K562 (cell line): ENCODE data around the gene MBD3. TPM values are rescaled to one million over a fixed set of nuclear protein-coding genes. Genes with fewer than 3 reads are reported as not detected.
A peak's percentile ranks its signal among the peaks of the same experiment; 100 is the strongest.

ENCODE experiments used
- ATAC-seq: fragments of 200-7000 bp; cut with Tn5 transposase; 3 replicates; pipeline ENCODE4 v1.9.1; 2020; ENCODE audit warnings: moderate library complexity
- BruUV-seq: library from RNA; stranded (reverse); fragments of 400-500 nt; replicated peaks from 2 replicates; lab custom pipeline; 2021; lab: Mats Ljungman, UMichigan
- CTCF ChIA-PET: fragments of 300-600 bp; formaldehyde crosslinking; extraction: SDS; loops from one replicate; lab custom pipeline; 2021; ENCODE audit warnings: low intra/inter-chr PET ratio; lab: Yijun Ruan, JAX
- POLR2A ChIA-PET: fragments of 300-600, 350-650 bp; sonication (Branson Sonifier 250); formaldehyde crosslinking; extraction: SDS; loops from one replicate; lab custom pipeline; 2021; ENCODE audit warnings: antibody characterized with exemption, inconsistent platforms; lab: Yijun Ruan, JAX
- DNase-seq, 4 experiments: peaks; one replicate each; pipeline versions ENCODE4 v3.0.0 to v3.0.0-alpha.2; 2011 to 2018; ENCODE audit warnings: low spot score in 3 of 4, mixed read lengths in 3 of 4; ENCODE audit errors: extremely low read depth in 1 of 4
- FAIRE-seq: peaks from 2 replicates; lab custom pipeline; 2011; peaks lifted over from hg19 to GRCh38; lab: Jason Lieb, UNC
- H2AFZ ChIP-seq: 2 replicates; pipeline ENCODE4 v1.6.0; 2011; ENCODE audit warnings: low read depth, low read length, control low read depth, inconsistent platforms
- H3K27ac ChIP-seq: fragments of 200-600 bp; 3 replicates; pipeline ENCODE4 v1.8.0; 2011; ENCODE audit warnings: low read depth, mild to moderate bottlenecking, control low read depth, inconsistent platforms, low read length, moderate library complexity, mixed read lengths; ENCODE audit errors: extremely low read depth
- H3K27me3 ChIP-seq, 2 experiments: fragments of 300-600 bp in 1 of 2; 2 replicates in 1 of 2; 3 replicates in 1 of 2; pipeline versions ENCODE4 v1.6.0 to v1.8.0; 2011; ENCODE audit warnings: inconsistent platforms in 2 of 2, low read length in 2 of 2, mild to moderate bottlenecking in 1 of 2, mixed read lengths in 1 of 2, moderate library complexity in 1 of 2; ENCODE audit not compliant: control insufficient read depth in 2 of 2, insufficient read depth in 2 of 2
- H3K36me3 ChIP-seq: fragments of 300-600 bp; 3 replicates; pipeline ENCODE4 v1.8.0; 2011; ENCODE audit warnings: mild to moderate bottlenecking, low read length, inconsistent platforms; ENCODE audit not compliant: control insufficient read depth, insufficient read depth
- H3K4me1 ChIP-seq, 2 experiments: fragments of 200-600 bp in 1 of 2; replicated peaks in 1 of 2; 2 replicates in 1 of 2; 3 replicates in 1 of 2; pipeline versions ENCODE4 v1.5.1 to v1.8.0; 2011; ENCODE audit warnings: inconsistent platforms in 2 of 2, low read length in 2 of 2, mild to moderate bottlenecking in 1 of 2, mixed read lengths in 1 of 2, moderate library complexity in 1 of 2; ENCODE audit not compliant: control insufficient read depth in 2 of 2, insufficient read depth in 2 of 2
- H3K4me2 ChIP-seq: 2 replicates; pipeline ENCODE4 v1.6.1; 2011; ENCODE audit warnings: low read length, control low read depth, inconsistent platforms, mixed read lengths; ENCODE audit not compliant: insufficient read depth
- H3K4me3 ChIP-seq: fragments of 200-600 bp; sonication (generic), shearing (Covaris generic); 2 replicates; pipeline ENCODE4 v1.5.1; 2016; ENCODE audit warnings: control low read depth, inconsistent platforms
- H3K79me2 ChIP-seq: fragments of 200-600 bp; 3 replicates; pipeline ENCODE4 v1.8.0; 2011; ENCODE audit warnings: low read length, inconsistent platforms; ENCODE audit not compliant: control insufficient read depth, insufficient read depth
- H3K9ac ChIP-seq, 2 experiments: 2 replicates each; pipeline versions ENCODE4 v1.6.0 to v1.6.1; 2011; ENCODE audit warnings: low read depth in 2 of 2, low read length in 2 of 2, control low read depth in 1 of 2, inconsistent platforms in 1 of 2, mild to moderate bottlenecking in 1 of 2, mixed read lengths in 1 of 2; ENCODE audit not compliant: insufficient read depth in 1 of 2
- H3K9me1 ChIP-seq: one replicate; pipeline ENCODE4 v1.6.0; 2011; ENCODE audit warnings: inconsistent platforms, mild to moderate bottlenecking, low read length, moderate library complexity; ENCODE audit not compliant: control insufficient read depth, insufficient read depth
- H3K9me3 ChIP-seq: replicated peaks from 2 replicates; pipeline ENCODE4 v1.5.1; 2011; ENCODE audit warnings: low read depth, low read length, inconsistent platforms; ENCODE audit not compliant: control insufficient read depth, insufficient read depth
- H4K20me1 ChIP-seq: replicated peaks from 2 replicates; pipeline ENCODE4 v1.6.1; 2011; ENCODE audit warnings: low read length, inconsistent platforms, mixed read lengths; ENCODE audit not compliant: control insufficient read depth, insufficient read depth
- ARID2 ChIP-seq: fragments of 450-650 bp; IDR thresholded peaks from 2 replicates; pipeline ENCODE4 v1.6.1; 2017; ENCODE audit warnings: antibody characterized with exemption, mild to moderate bottlenecking
- HBP1 ChIP-seq: fragments of 450-650 bp; formaldehyde crosslinking; IDR thresholded peaks from 2 replicates; pipeline ENCODE4 v1.4.0; 2022; ENCODE audit warnings: missing genetic modification characterization
- MEIS2 ChIP-seq: fragments of 450-650 bp; IDR thresholded peaks from 2 replicates; pipeline ENCODE4 v1.6.1; 2014; ENCODE audit warnings: mild to moderate bottlenecking; ENCODE audit not compliant: partially characterized antibody
- MTA3 ChIP-seq: fragments of 450-650 bp; formaldehyde crosslinking; IDR thresholded peaks from 2 replicates; pipeline ENCODE4 v1.6.1; 2017; ENCODE audit warnings: mild to moderate bottlenecking, borderline replicate concordance
- PRDM10 ChIP-seq: fragments of 450-650 bp; IDR thresholded peaks from 2 replicates; pipeline ENCODE4 v1.6.1; 2018; ENCODE audit not compliant: partially characterized antibody
- PTTG1 ChIP-seq: fragments of 450-650 bp; IDR thresholded peaks from 2 replicates; pipeline ENCODE4 v1.6.1; 2016; ENCODE audit warnings: low read depth, mild to moderate bottlenecking, missing genetic modification characterization, missing compliant biosample characterization
- PYGO2 ChIP-seq: fragments of 450-650 bp; IDR thresholded peaks from 2 replicates; pipeline ENCODE4 v1.6.1; 2016; ENCODE audit warnings: mild to moderate bottlenecking, missing genetic modification characterization, moderate library complexity, missing compliant biosample characterization
- RBM22 ChIP-seq: fragments of 200-400 bp; formaldehyde crosslinking; IDR thresholded peaks from 2 replicates; pipeline ENCODE4 v1.6.1; 2018; ENCODE audit warnings: low read length, low read depth; ENCODE audit not compliant: poor library complexity, severe bottlenecking
- RFX5 ChIP-seq: IDR thresholded peaks from 2 replicates; pipeline ENCODE4 v1.6.1; 2011; ENCODE audit warnings: low read depth, mild to moderate bottlenecking, improper control_type of control experiment, low read length
- SNAPC5 ChIP-seq: fragments of 250-450 bp; sonication (Bioruptor Pico); IDR thresholded peaks from 2 replicates; pipeline ENCODE4 v1.8.0; 2021; ENCODE audit warnings: moderate library complexity, mild to moderate bottlenecking, inconsistent platforms
- SRSF9 ChIP-seq: fragments of 200-400 bp; formaldehyde crosslinking; IDR thresholded peaks from 2 replicates; pipeline ENCODE4 v1.6.1; 2017; ENCODE audit warnings: low read depth, low read length, borderline replicate concordance
- SUPT5H ChIP-seq: fragments of 450-650 bp; IDR thresholded peaks from 2 replicates; pipeline ENCODE4 v1.6.1; 2016
- ZFP1 ChIP-seq: fragments of 450-650 bp; formaldehyde crosslinking; IDR thresholded peaks from 2 replicates; pipeline ENCODE4 v1.4.0; 2020; ENCODE audit warnings: mild to moderate bottlenecking, mixed read lengths
- ZNF121 ChIP-seq: sonication (generic); formaldehyde crosslinking; conservative IDR thresholded peaks from 2 replicates; pipeline ENCODE4 v1.8.0; 2022; ENCODE audit warnings: missing genetic modification reagents
- ZNF174 ChIP-seq: fragments of 250-450 bp; sonication (Bioruptor Pico); IDR thresholded peaks from 2 replicates; pipeline ENCODE4 v1.4.0; 2020; ENCODE audit warnings: mild to moderate bottlenecking
- WGBS: fragments of 100-300 bp; shearing (Covaris generic); methylation state at CpG from one replicate; pipeline ENCODE4 v1.1.6; 2016; ENCODE audit warnings: low coverage, mixed read lengths; ENCODE audit not compliant: insufficient coverage; ENCODE audit errors: missing lambda C conversion rate; 5-methylcytosine and 5-hydroxymethylcytosine counted together
- in situ Hi-C: fragments of 300-500 bp; cut with MboI; formaldehyde crosslinking; loops from 4 replicates; pipeline ENCODE4 v1.15.0; 2018; ENCODE audit warnings: inconsistent platforms, mixed read lengths
- intact Hi-C: fragments of 100-400 bp; cut with micrococcal nuclease; formaldehyde crosslinking; loops from 2 replicates; pipeline ENCODE4 v1.14.2; 2022
- polyA plus RNA-seq, 8 experiments: library from polyadenylated mRNA; depleted of rRNA in 4 of 8; stranded (reverse) in 5 of 8; unstranded in 3 of 8; fragments of >200 nt; fragmentation: Nextera tagmentation in 2 of 8; fragmentation: Illumina TruSeq in 1 of 8; extraction: Ambion mirVana in 2 of 8; extraction: Trizol in 1 of 8; gene quantifications; 2 replicates each; pipeline versions ENCODE4 v1.2.1 to v1.2.3, GENCODE V29; 2011 to 2014; ENCODE audit warnings: inconsistent platforms in 1 of 8, missing spikeins in 1 of 8
- total RNA-seq, 7 experiments: library from RNA; depleted of rRNA in 6 of 7; stranded (reverse); fragments of >200 nt in 6 of 7; fragmentation: Illumina TruSeq in 2 of 7; extraction: Trizol in 2 of 7; gene quantifications; 2 replicates each; pipeline versions ENCODE4 v1.2.1 to v1.2.3, GENCODE V29; 2011 to 2021; ENCODE audit warnings: low replicate concordance in 1 of 7

The MBD3 gene
- total and polyA plus RNA-seq, 9 of the 15 experiments (the other 6 are each of a cell fraction or from before 2014, with no cell fraction given): 0.24 to 137 (median 30.9) TPM

GRCh38 chr19:1608359-1609102 is 15.9 kb upstream of the MBD3 start:
- ChIA-PET POLR2A (interaction anchor here (0.6 kb wide), 2 partner anchors 33 to 1095 kb away, joined by 3 to 4 read pairs; no protein-coding TSS in a partner anchor), CTCF (no interaction called here)
- DNase-seq (no peak), FAIRE-seq (no peak), ATAC-seq (no peak)
- in situ Hi-C loops: no loop called here
- Histone ChIP-seq H3K79me2 (peaks cover 18% of the 10 kb centered on the region), H3K9me1 (peaks cover 2% of the 10 kb centered on the region), H3K4me3 (no peak overlapping the region), H3K9ac (peak overlapping the region in 1 of 2 experiments; percentile 19; a peak in 2 of 4 replicates), H2AFZ (no peak overlapping the region), H3K4me1 (peaks cover 8 to 62% of the 10 kb centered on the region in 2 experiments), H3K27me3 (no peaks in the 10 kb centered on the region), H3K9me3 (no peaks in the 10 kb centered on the region), H3K27ac (no peak overlapping the region), H3K4me2 (no peak overlapping the region), H4K20me1 (no peaks in the 10 kb centered on the region; the same call in 1 of the 2 replicates), H3K36me3 (peaks cover 44% of the 10 kb centered on the region; the same call in 2 of the 3 replicates)
- BruUV-seq: no TSS peak
- WGBS: 84% methylated on average over 17 of the region's 23 CpGs
- intact Hi-C loops: loop anchor here (5.0 to 10.0 kb wide), 3 partner anchors 44 to 159 kb away; partner anchors contain the start of gene TCF3
- TF ChIP-seq PTTG1 (tag) (no peak), HBP1 (no peak), ZFP1 (CRISPR knock-in tag) (no peak), SRSF9 (no peak), MTA3 (no peak), ZNF174 (no peak), RBM22 (peak; percentile 74), SNAPC5 (CRISPR knock-in tag) (no peak), SUPT5H (peak; percentile 24; the same call in 1 of the 2 replicates), RFX5 (no peak), PRDM10 (no peak), PYGO2 (tag) (no peak), ZNF121 (CRISPR knock-in tag) (peak; percentile 97), ARID2 (no peak), MEIS2 (no peak)
